Right lobe of liver (tissue), 6 donors: ENCODE measurements around the gene TLDC2. TPM values are rescaled to one million over a fixed set of nuclear protein-coding genes. Genes with fewer than 3 reads are reported as not detected.
A peak's percentile ranks its signal among the peaks of the same experiment; 100 is the strongest.
"Not testable (repeated sequence)": the region's sequence is repeated elsewhere in the genome, so short reads cannot be mapped to it uniquely, and the experiment has no call there.

Source experiments
- ATAC-seq, 4 donors: fragments of 200-7000 bp; cut with Tn5 transposase; one replicate each; pipeline ENCODE4 v1.9.1; 2020; ENCODE audit warnings: mild to moderate bottlenecking in 4 of 4, moderate library complexity in 4 of 4
- DNase-seq, 3 donors: peaks; one replicate each; pipeline ENCODE4 v3.0.0-alpha.2; 2020
- H3K27ac ChIP-seq, 3 donors: fragments of 200-600 bp; one replicate each; pipeline ENCODE4 v1.8.0; 2022
- H3K27me3 ChIP-seq, 2 donors: fragments of 200-600 bp; one replicate each; pipeline ENCODE4 v1.8.0; 2022
- H3K36me3 ChIP-seq, 4 donors: fragments of 200-600 bp; sonication (generic) in 1 of 4; one replicate each; pipeline versions ENCODE4 v1.5.1 to v1.8.0; 2017 to 2022; ENCODE audit warnings: control low read depth in 1 of 4
- H3K4me1 ChIP-seq, 4 donors: fragments of 200-600 bp; sonication (generic) in 1 of 4; one replicate each; pipeline versions ENCODE4 v1.5.1 to v1.8.0; 2017 to 2022; ENCODE audit warnings: control low read depth in 1 of 4
- H3K4me3 ChIP-seq, 3 donors: fragments of 200-600 bp; one replicate each; pipeline ENCODE4 v1.8.0; 2022
- H3K9me3 ChIP-seq, 4 donors: fragments of 200-600 bp; sonication (generic) in 1 of 4; one replicate each; pipeline versions ENCODE4 v1.5.1 to v1.8.0; 2017 to 2022; ENCODE audit warnings: control low read depth in 1 of 4
- CTCF ChIP-seq, 4 donors: fragments of 200-600 bp in 3 of 4; fragments of 450-650 bp in 1 of 4; IDR thresholded peaks; one replicate each; pipeline versions ENCODE4 v1.5.1 to v1.8.0; 2016 to 2022; ENCODE audit warnings: antibody characterized with exemption in 4 of 4, mild to moderate bottlenecking in 2 of 4
- POLR2A ChIP-seq: fragments of 450-650 bp; IDR thresholded peaks from one replicate; pipeline ENCODE4 v1.6.1; 2017; ENCODE audit warnings: antibody characterized with exemption, mild to moderate bottlenecking
- WGBS: methylation state at CpG from one replicate; pipeline ENCODE4 v1.1.6; 2018; ENCODE audit warnings: low coverage, low lambda C conversion rate; ENCODE audit not compliant: insufficient coverage; ENCODE audit errors: missing lambda C conversion rate; 5-methylcytosine and 5-hydroxymethylcytosine counted together
- intact Hi-C, 2 donors: fragments of 100-400 bp; cut with DNase I; formaldehyde crosslinking; loops; one replicate each; pipeline versions ENCODE4 v1.11.2 to v1.14.1; 2022
- total RNA-seq, 6 experiments: library from RNA; depleted of rRNA in 2 of 6; stranded (reverse); fragments of >200 nt in 2 of 6; fragmentation: NEBNext Ultra II Directional in 3 of 6; extraction: Animal tissue kit (Norgen Biotek cat#: 25700) in 3 of 6; gene quantifications; one replicate each; pipeline versions ENCODE4 v1.1.0 to v1.2.4, GENCODE V29; 2016 to 2023
- donor health status: DM: no; HTN: yes; CAD: no.
- donor health status: DM: no; HTN: no; CAD: no.
- donor health status: DM: no; HTN: no; CAD: no.
- donor health status: DM: no; HTN: yes; CAD: no.
- donor health status: DM: no; HTN: yes; CAD: no.

The TLDC2 gene
- total RNA-seq, 6 experiments from 2014 or later: 0.43 TPM; not detected in 5

- Histone ChIP-seq H3K4me3 (no peak overlapping the region), H3K9me3 (no peaks in the 10 kb centered on the region), H3K27me3 (no peaks in the 10 kb centered on the region), H3K4me1 (no peaks in the 10 kb centered on the region), H3K36me3 (peaks cover 0 to 42% (median 21%) of the 10 kb centered on the region in 4 donors), H3K27ac (no peak overlapping the region)
- no peak for ATAC-seq
- TF ChIP-seq POLR2A (no peak), CTCF (IDR thresholded peaks at IDR 0.05) (no peak)
- intact Hi-C loops: no loop called here
- no CpG with 5 or more reads among the region's 4 CpGs for WGBS
- no peak for DNase-seq
Observed at GRCh38 chr20:36891211-36891610, 15.3 kb downstream of the TLDC2 start.

GRCh38 chr20:36893801-36894200, 17.9 kb downstream of the TLDC2 start:
- no CpG with 5 or more reads among the region's 3 CpGs for WGBS
- no peak for DNase-seq
- Histone ChIP-seq H3K27ac (no peak overlapping the region), H3K27me3 (no peaks in the 10 kb centered on the region), H3K36me3 (peaks cover 0 to 59% (median 33%) of the 10 kb centered on the region in 4 donors), H3K4me1 (no peaks in the 10 kb centered on the region), H3K4me3 (no peak overlapping the region), H3K9me3 (no peaks in the 10 kb centered on the region)
- no peak for TF ChIP-seq POLR2A
- no peak for TF ChIP-seq CTCF (IDR thresholded peaks at IDR 0.05)
- no peak for ATAC-seq
- intact Hi-C loops: no loop called here

- no peaks in the 10 kb centered on the region for H3K9me3 ChIP-seq
- WGBS: 82% methylated on average over 2 of the region's 2 CpGs
- peaks cover 0 to 61% (median 33%) of the 10 kb centered on the region in 4 donors for H3K36me3 ChIP-seq
- ATAC-seq (no peak), DNase-seq (no peak)
- no peak overlapping the region for H3K27ac ChIP-seq
- no peaks in the 10 kb centered on the region for H3K27me3 ChIP-seq
- no peak overlapping the region for H3K4me3 ChIP-seq
- no peaks in the 10 kb centered on the region for H3K4me1 ChIP-seq
- no peak for TF ChIP-seq CTCF (IDR thresholded peaks at IDR 0.05)
- no peak for TF ChIP-seq POLR2A
- intact Hi-C loops: no loop called here
Observed at GRCh38 chr20:36895036-36895435, 19.1 kb downstream of the TLDC2 start.

- Histone ChIP-seq H3K4me1 (no peaks in the 10 kb centered on the region), H3K4me3 (no peak overlapping the region), H3K9me3 (no peaks in the 10 kb centered on the region), H3K27ac (no peak overlapping the region), H3K36me3 (peaks cover 2 to 79% (median 16%) of the 10 kb centered on the region in 4 donors), H3K27me3 (no peaks in the 10 kb centered on the region)
- no peak for ATAC-seq
- no peak for TF ChIP-seq CTCF (IDR thresholded peaks at IDR 0.05)
- no peak for TF ChIP-seq POLR2A
- intact Hi-C loops: no loop called here
- 91% methylated on average over 2 of the region's 2 CpGs for WGBS
- no peak for DNase-seq
Observed at GRCh38 chr20:36904690-36905089, 28.8 kb downstream of the TLDC2 start.

- H3K9me3 ChIP-seq, H3K27me3 ChIP-seq, ATAC-seq, H3K4me3 ChIP-seq, intact Hi-C loops, H3K27ac ChIP-seq, DNase-seq, H3K4me1 ChIP-seq: not testable (repeated sequence)
- 98% methylated on average over 10 of the region's 10 CpGs for WGBS
- peaks cover 2 to 85% (median 20%) of the 10 kb centered on the region in 4 donors for H3K36me3 ChIP-seq
Observed at GRCh38 chr20:36905566-36905965, 29.6 kb downstream of the TLDC2 start.

GRCh38 chr20:36906086-36906485, 30.1 kb downstream of the TLDC2 start:
- ATAC-seq, intact Hi-C loops, H3K27me3 ChIP-seq, H3K9me3 ChIP-seq, H3K4me3 ChIP-seq, H3K4me1 ChIP-seq, H3K27ac ChIP-seq: not testable (repeated sequence)
- peaks cover 2 to 88% (median 22%) of the 10 kb centered on the region in 4 donors for H3K36me3 ChIP-seq
- 97% methylated on average over 7 of the region's 7 CpGs for WGBS
- peak in 1 of 3 donors; percentile 17 for DNase-seq
